Liver (tissue), 9 donors: ENCODE results near the gene ZER1. TPM values are rescaled to one million over a fixed set of nuclear protein-coding genes. Genes with fewer than 3 reads are reported as not detected.

Experiments
- DNase-seq: peaks from one replicate; pipeline ENCODE4 v3.0.0-alpha.2; 2017; ENCODE audit warnings: low spot score
- H3K27ac ChIP-seq, 2 donors: one replicate each; pipeline ENCODE4 v1.7.0; 2013; ENCODE audit warnings: inconsistent platforms in 2 of 2, low read length in 2 of 2, control low read depth in 1 of 2, low read depth in 1 of 2, mild to moderate bottlenecking in 1 of 2
- H3K27me3 ChIP-seq, 4 donors: one replicate each; pipeline versions ENCODE4 v1.6.1 to v1.7.0; 2013; ENCODE audit warnings: low read length in 3 of 4, inconsistent platforms in 1 of 4, mild to moderate bottlenecking in 1 of 4, moderate library complexity in 1 of 4; ENCODE audit not compliant: control insufficient read depth in 4 of 4, insufficient read depth in 4 of 4
- H3K36me3 ChIP-seq, 4 donors: one replicate each; pipeline versions ENCODE4 v1.6.1 to v1.7.0; 2013; ENCODE audit warnings: low read length in 3 of 4, mild to moderate bottlenecking in 3 of 4, low read depth in 1 of 4, moderate library complexity in 1 of 4; ENCODE audit not compliant: control insufficient read depth in 4 of 4, insufficient read depth in 3 of 4
- H3K4me1 ChIP-seq, 4 donors: one replicate each; pipeline versions ENCODE4 v1.6.1 to v1.7.0; 2013; ENCODE audit warnings: low read length in 3 of 4, mild to moderate bottlenecking in 3 of 4, moderate library complexity in 1 of 4; ENCODE audit not compliant: control insufficient read depth in 4 of 4, insufficient read depth in 4 of 4
- H3K4me3 ChIP-seq, 3 donors: one replicate each; pipeline versions ENCODE4 v1.6.1 to v1.7.0; 2013; ENCODE audit warnings: low read length in 3 of 3, control low read depth in 1 of 3, low read depth in 1 of 3, mild to moderate bottlenecking in 1 of 3
- H3K9ac ChIP-seq, 2 donors: one replicate each; pipeline ENCODE4 v1.7.0; 2013; ENCODE audit warnings: low read length in 2 of 2, mild to moderate bottlenecking in 2 of 2, moderate library complexity in 2 of 2, control low read depth in 1 of 2, low read depth in 1 of 2
- H3K9me3 ChIP-seq, 4 donors: one replicate each; pipeline versions ENCODE4 v1.6.1 to v1.7.0; 2013; ENCODE audit warnings: low read length in 3 of 4; ENCODE audit not compliant: control insufficient read depth in 4 of 4
- EGR1 ChIP-seq, 2 donors: IDR thresholded peaks; 2 replicates each; pipeline ENCODE4 v1.6.1; 2016 to 2018; ENCODE audit warnings: antibody characterized with exemption in 2 of 2, low read depth in 2 of 2
- FOXA1 ChIP-seq: IDR thresholded peaks from 2 replicates; pipeline ENCODE4 v1.6.1; 2016; ENCODE audit warnings: antibody characterized with exemption
- FOXA2 ChIP-seq: IDR thresholded peaks from 2 replicates; pipeline ENCODE4 v1.6.1; 2016; ENCODE audit warnings: antibody characterized with exemption
- GABPA ChIP-seq, 2 donors: IDR thresholded peaks in 1 of 2; conservative IDR thresholded peaks in 1 of 2; 2 replicates each; pipeline ENCODE4 v1.6.1; 2016; ENCODE audit warnings: antibody characterized with exemption in 2 of 2, mild to moderate bottlenecking in 1 of 2, moderate library complexity in 1 of 2
- HNF4A ChIP-seq, 2 donors: conservative IDR thresholded peaks; 2 replicates each; pipeline ENCODE4 v1.6.1; 2016; ENCODE audit warnings: antibody characterized with exemption in 2 of 2, mild to moderate bottlenecking in 2 of 2
- HNF4G ChIP-seq: IDR thresholded peaks from 2 replicates; pipeline ENCODE4 v1.6.1; 2016; ENCODE audit warnings: antibody characterized with exemption
- JUND ChIP-seq, 2 donors: IDR thresholded peaks; 2 replicates each; pipeline ENCODE4 v1.6.1; 2016; ENCODE audit warnings: antibody characterized with exemption in 2 of 2
- NR2F2 ChIP-seq: IDR thresholded peaks from 2 replicates; pipeline ENCODE4 v1.6.1; 2016; ENCODE audit warnings: antibody characterized with exemption
- RAD21 ChIP-seq, 2 donors: IDR thresholded peaks; 2 replicates each; pipeline ENCODE4 v1.6.1; 2016; ENCODE audit warnings: antibody characterized with exemption in 2 of 2, mild to moderate bottlenecking in 2 of 2
- RXRA ChIP-seq, 2 donors: IDR thresholded peaks; 2 replicates each; pipeline ENCODE4 v1.6.1; 2017 to 2018; ENCODE audit warnings: antibody characterized with exemption in 2 of 2, mild to moderate bottlenecking in 1 of 2
- SP1 ChIP-seq: IDR thresholded peaks from 2 replicates; pipeline ENCODE4 v1.6.1; 2018; ENCODE audit warnings: antibody characterized with exemption, mild to moderate bottlenecking
- TAF1 ChIP-seq: conservative IDR thresholded peaks from 2 replicates; pipeline ENCODE4 v1.6.1; 2016; ENCODE audit warnings: antibody characterized with exemption, mild to moderate bottlenecking
- YY1 ChIP-seq: IDR thresholded peaks from 2 replicates; pipeline ENCODE4 v1.6.1; 2016; ENCODE audit warnings: antibody characterized with exemption, mild to moderate bottlenecking
- WGBS: extraction: QIAGEN DNeasy Blood & Tissue Kit; methylation state at CpG from one replicate; pipeline ENCODE4 v1.1.7; 2013; 5-methylcytosine and 5-hydroxymethylcytosine counted together
- polyA plus RNA-seq, 2 donors: library from polyadenylated mRNA; stranded (reverse) in 1 of 2; unstranded in 1 of 2; fragments of 200-250 nt in 1 of 2; fragments of >200 nt in 1 of 2; fragmentation: Nextera tagmentation in 1 of 2; extraction: Ambion mirVana in 1 of 2; gene quantifications; one replicate each; pipeline versions ENCODE4 v1.2.1 to v1.2.3, GENCODE V29; 2013 to 2015
- total RNA-seq, 2 donors: library from RNA; depleted of rRNA; stranded (reverse); fragments of >200 nt; gene quantifications; one replicate each; pipeline ENCODE4 v1.2.3, GENCODE V29; 2014
- TF ChIP-seq, protein P1 (sequence below): fragments of 150-350 bp; IDR thresholded peaks from 2 replicates; pipeline ENCODE4 v1.5.1; 2017; ENCODE audit warnings: improper control_type of control experiment, low read depth, low read length; ENCODE audit not compliant: missing input control
- TF ChIP-seq, protein P2 (sequence below): IDR thresholded peaks from 2 replicates; pipeline ENCODE4 v1.6.1; 2016; ENCODE audit warnings: antibody characterized with exemption
- TF ChIP-seq, protein P3 (sequence below): IDR thresholded peaks from 2 replicates; pipeline ENCODE4 v1.6.1; 2016; ENCODE audit warnings: antibody characterized with exemption
- TF ChIP-seq, protein P4 (sequence below): IDR thresholded peaks from 2 replicates; pipeline ENCODE4 v1.6.1; 2016; ENCODE audit warnings: antibody characterized with exemption, mild to moderate bottlenecking
- TF ChIP-seq, protein P5 (sequence below): IDR thresholded peaks from 2 replicates; pipeline ENCODE4 v1.6.1; 2016; ENCODE audit warnings: antibody characterized with exemption
- donor health status: healthy.
- donor health status: healthy.
- donor health status: healthy.
- donor health status: healthy.
- donor health status: healthy.

ZER1 gene
- total and polyA plus RNA-seq, 4 donors = 7.6 to 29.1 (median 15.8) TPM

DNA sequence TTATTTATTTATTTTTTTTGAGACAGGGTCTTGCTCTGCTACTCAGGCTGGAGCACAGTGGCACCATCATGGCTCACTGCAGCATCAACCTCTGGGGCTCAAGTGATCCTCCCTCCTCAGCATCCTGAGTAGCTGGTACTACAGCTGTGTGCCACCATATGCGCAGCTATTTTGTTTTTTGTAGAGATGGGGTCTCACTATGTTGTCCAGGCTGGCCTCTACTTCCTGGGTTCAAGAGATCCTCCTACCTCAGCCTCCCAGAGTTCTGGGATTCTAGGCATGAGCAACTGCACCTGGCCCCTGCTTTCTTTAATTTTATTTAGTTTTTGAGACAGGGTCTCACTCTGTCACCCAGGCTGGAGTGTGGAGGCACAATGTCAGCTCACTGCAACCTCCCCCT lies 28.3 kb downstream of the ZER1 start:
- WGBS = 98% methylated on average over 1 of the region's 1 CpG
- H3K36me3 ChIP-seq = peaks cover 9 to 48% (median 31%) of the 10 kb centered on the region in 4 donors
- no peaks in the 10 kb centered on the region for H3K4me1 ChIP-seq
- H3K27ac ChIP-seq = no peak overlapping the region
- H3K9me3 ChIP-seq = no peaks in the 10 kb centered on the region
- TF ChIP-seq EGR1 (IDR thresholded peaks at IDR 0.05; ENCODE audit: low read depth in 2 of 2) = no peak
- TF ChIP-seq HNF4A (conservative IDR thresholded peaks at IDR 0.05) = no peak
- no peak for TF ChIP-seq YY1
- no peak for TF ChIP-seq FOXA1
- no peak for TF ChIP-seq TAF1
- TF ChIP-seq, protein P1, sequence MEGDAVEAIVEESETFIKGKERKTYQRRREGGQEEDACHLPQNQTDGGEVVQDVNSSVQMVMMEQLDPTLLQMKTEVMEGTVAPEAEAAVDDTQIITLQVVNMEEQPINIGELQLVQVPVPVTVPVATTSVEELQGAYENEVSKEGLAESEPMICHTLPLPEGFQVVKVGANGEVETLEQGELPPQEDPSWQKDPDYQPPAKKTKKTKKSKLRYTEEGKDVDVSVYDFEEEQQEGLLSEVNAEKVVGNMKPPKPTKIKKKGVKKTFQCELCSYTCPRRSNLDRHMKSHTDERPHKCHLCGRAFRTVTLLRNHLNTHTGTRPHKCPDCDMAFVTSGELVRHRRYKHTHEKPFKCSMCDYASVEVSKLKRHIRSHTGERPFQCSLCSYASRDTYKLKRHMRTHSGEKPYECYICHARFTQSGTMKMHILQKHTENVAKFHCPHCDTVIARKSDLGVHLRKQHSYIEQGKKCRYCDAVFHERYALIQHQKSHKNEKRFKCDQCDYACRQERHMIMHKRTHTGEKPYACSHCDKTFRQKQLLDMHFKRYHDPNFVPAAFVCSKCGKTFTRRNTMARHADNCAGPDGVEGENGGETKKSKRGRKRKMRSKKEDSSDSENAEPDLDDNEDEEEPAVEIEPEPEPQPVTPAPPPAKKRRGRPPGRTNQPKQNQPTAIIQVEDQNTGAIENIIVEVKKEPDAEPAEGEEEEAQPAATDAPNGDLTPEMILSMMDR = no peak
- TF ChIP-seq FOXA2 = no peak
- no peak for TF ChIP-seq NR2F2
- TF ChIP-seq, protein P2, sequence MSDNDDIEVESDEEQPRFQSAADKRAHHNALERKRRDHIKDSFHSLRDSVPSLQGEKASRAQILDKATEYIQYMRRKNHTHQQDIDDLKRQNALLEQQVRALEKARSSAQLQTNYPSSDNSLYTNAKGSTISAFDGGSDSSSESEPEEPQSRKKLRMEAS = no peak
- no peak for TF ChIP-seq HNF4G
- TF ChIP-seq GABPA (IDR thresholded peaks at IDR 0.05 in 1 of 2, conservative IDR thresholded peaks at IDR 0.05 in 1 of 2) = no peak
- H3K27me3 ChIP-seq = no peaks in the 10 kb centered on the region
- H3K9ac ChIP-seq = no peak overlapping the region
- DNase-seq = no peak
- H3K4me3 ChIP-seq = no peak overlapping the region

DNA sequence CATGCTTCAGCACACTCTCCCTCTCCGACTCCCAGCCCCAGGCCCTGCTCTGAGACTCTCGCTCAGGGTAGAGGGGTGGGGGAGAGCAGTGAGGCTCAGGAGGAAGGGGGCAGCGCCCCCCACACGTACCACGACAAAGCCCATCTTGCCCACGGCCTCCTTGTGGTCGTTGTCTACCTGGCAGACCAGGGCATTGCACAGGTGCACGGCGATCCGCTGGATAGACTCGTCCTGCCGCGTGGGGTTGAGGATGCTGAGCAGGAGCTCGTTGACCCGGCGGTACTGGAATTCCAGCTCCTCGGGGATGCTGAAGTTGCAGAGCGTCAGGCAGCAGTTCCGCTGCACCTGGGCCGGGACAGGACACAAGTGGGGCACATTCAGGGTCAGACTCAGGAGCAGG lies 29.3 kb downstream of the ZER1 start:
- Histone ChIP-seq H3K4me1 (no peaks in the 10 kb centered on the region), H3K27me3 (no peaks in the 10 kb centered on the region), H3K4me3 (no peak overlapping the region), H3K9ac (no peak overlapping the region), H3K9me3 (no peaks in the 10 kb centered on the region), H3K27ac (no peak overlapping the region), H3K36me3 (peaks cover 9 to 41% (median 31%) of the 10 kb centered on the region in 4 donors)
- DNase-seq = no peak
- TF ChIP-seq, protein P2 = no peak
- TF ChIP-seq RAD21 (IDR thresholded peaks at IDR 0.05) = no peak
- no peak for TF ChIP-seq YY1
- no peak for TF ChIP-seq HNF4A (conservative IDR thresholded peaks at IDR 0.05)
- TF ChIP-seq, protein P3, sequence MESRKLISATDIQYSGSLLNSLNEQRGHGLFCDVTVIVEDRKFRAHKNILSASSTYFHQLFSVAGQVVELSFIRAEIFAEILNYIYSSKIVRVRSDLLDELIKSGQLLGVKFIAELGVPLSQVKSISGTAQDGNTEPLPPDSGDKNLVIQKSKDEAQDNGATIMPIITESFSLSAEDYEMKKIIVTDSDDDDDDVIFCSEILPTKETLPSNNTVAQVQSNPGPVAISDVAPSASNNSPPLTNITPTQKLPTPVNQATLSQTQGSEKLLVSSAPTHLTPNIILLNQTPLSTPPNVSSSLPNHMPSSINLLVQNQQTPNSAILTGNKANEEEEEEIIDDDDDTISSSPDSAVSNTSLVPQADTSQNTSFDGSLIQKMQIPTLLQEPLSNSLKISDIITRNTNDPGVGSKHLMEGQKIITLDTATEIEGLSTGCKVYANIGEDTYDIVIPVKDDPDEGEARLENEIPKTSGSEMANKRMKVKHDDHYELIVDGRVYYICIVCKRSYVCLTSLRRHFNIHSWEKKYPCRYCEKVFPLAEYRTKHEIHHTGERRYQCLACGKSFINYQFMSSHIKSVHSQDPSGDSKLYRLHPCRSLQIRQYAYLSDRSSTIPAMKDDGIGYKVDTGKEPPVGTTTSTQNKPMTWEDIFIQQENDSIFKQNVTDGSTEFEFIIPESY = no peak
- TF ChIP-seq JUND (IDR thresholded peaks at IDR 0.05) = no peak
- no peak for TF ChIP-seq FOXA1
- TF ChIP-seq FOXA2 = no peak
- TF ChIP-seq, protein P1 = no peak
- TF ChIP-seq, protein P4, sequence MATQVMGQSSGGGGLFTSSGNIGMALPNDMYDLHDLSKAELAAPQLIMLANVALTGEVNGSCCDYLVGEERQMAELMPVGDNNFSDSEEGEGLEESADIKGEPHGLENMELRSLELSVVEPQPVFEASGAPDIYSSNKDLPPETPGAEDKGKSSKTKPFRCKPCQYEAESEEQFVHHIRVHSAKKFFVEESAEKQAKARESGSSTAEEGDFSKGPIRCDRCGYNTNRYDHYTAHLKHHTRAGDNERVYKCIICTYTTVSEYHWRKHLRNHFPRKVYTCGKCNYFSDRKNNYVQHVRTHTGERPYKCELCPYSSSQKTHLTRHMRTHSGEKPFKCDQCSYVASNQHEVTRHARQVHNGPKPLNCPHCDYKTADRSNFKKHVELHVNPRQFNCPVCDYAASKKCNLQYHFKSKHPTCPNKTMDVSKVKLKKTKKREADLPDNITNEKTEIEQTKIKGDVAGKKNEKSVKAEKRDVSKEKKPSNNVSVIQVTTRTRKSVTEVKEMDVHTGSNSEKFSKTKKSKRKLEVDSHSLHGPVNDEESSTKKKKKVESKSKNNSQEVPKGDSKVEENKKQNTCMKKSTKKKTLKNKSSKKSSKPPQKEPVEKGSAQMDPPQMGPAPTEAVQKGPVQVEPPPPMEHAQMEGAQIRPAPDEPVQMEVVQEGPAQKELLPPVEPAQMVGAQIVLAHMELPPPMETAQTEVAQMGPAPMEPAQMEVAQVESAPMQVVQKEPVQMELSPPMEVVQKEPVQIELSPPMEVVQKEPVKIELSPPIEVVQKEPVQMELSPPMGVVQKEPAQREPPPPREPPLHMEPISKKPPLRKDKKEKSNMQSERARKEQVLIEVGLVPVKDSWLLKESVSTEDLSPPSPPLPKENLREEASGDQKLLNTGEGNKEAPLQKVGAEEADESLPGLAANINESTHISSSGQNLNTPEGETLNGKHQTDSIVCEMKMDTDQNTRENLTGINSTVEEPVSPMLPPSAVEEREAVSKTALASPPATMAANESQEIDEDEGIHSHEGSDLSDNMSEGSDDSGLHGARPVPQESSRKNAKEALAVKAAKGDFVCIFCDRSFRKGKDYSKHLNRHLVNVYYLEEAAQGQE = no peak
- no peak for TF ChIP-seq HNF4G
- no peak for TF ChIP-seq EGR1 (IDR thresholded peaks at IDR 0.05; ENCODE audit: low read depth in 2 of 2)
- no peak for TF ChIP-seq SP1
- no peak for TF ChIP-seq TAF1
- TF ChIP-seq, protein P5, sequence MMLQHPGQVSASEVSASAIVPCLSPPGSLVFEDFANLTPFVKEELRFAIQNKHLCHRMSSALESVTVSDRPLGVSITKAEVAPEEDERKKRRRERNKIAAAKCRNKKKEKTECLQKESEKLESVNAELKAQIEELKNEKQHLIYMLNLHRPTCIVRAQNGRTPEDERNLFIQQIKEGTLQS = no peak
- no peak for TF ChIP-seq GABPA (IDR thresholded peaks at IDR 0.05 in 1 of 2, conservative IDR thresholded peaks at IDR 0.05 in 1 of 2)
- no peak for TF ChIP-seq RXRA (IDR thresholded peaks at IDR 0.05)
- TF ChIP-seq NR2F2 = no peak
- 90% methylated on average over 20 of the region's 20 CpGs for WGBS
